Endothelial cell of umbilical vein (primary cell): ENCODE data around the gene GSTA1. TPM values are rescaled to one million over a fixed set of nuclear protein-coding genes. Genes with fewer than 3 reads are reported as not detected.

ENCODE experiments used
- BruUV-seq: library from RNA; stranded (reverse); fragments of 400-500 nt; replicated peaks from 2 replicates; lab custom pipeline; 2021; lab: Mats Ljungman, UMichigan
- CTCF ChIA-PET: fragments of 300-600, 350-600 bp; sonication (Branson Sonifier 250); formaldehyde crosslinking; loops from one replicate; lab custom pipeline; 2021; ENCODE audit warnings: antibody characterized with exemption, inconsistent platforms; lab: Charles Lee
- POLR2A ChIA-PET: fragments of 300-600, 350-600 bp; sonication (Branson Sonifier 250); formaldehyde crosslinking; loops from one replicate; lab custom pipeline; 2021; ENCODE audit warnings: antibody characterized with exemption, inconsistent platforms; lab: Charles Lee
- DNase-seq: peaks from one replicate; pipeline ENCODE4 v3.0.0-alpha.2; 2011; ENCODE audit warnings: low read depth, low spot score
- FAIRE-seq: peaks from 2 replicates; lab custom pipeline; 2011; peaks lifted over from hg19 to GRCh38; lab: Jason Lieb, UNC
- H2AFZ ChIP-seq: 2 replicates; pipeline ENCODE4 v1.6.0; 2012; ENCODE audit warnings: low read depth, low read length, control low read depth, inconsistent platforms
- H3K27ac ChIP-seq: 2 replicates; pipeline ENCODE4 v1.5.1; 2011; ENCODE audit warnings: low read depth, mild to moderate bottlenecking, control low read depth, low read length, moderate library complexity; ENCODE audit not compliant: insufficient read depth
- H3K27me3 ChIP-seq, 2 experiments: 2 replicates each; pipeline versions ENCODE4 v1.6.0 to v1.6.1; 2011; ENCODE audit warnings: low read length in 2 of 2, mixed read lengths in 1 of 2; ENCODE audit not compliant: control insufficient read depth in 2 of 2, insufficient read depth in 2 of 2
- H3K36me3 ChIP-seq, 2 experiments: 2 replicates in 1 of 2; 3 replicates in 1 of 2; pipeline ENCODE4 v1.5.1; 2011; ENCODE audit warnings: low read length in 2 of 2, mild to moderate bottlenecking in 1 of 2, moderate library complexity in 1 of 2; ENCODE audit not compliant: control insufficient read depth in 2 of 2, insufficient read depth in 2 of 2; ENCODE audit errors: extremely low read depth in 1 of 2
- H3K4me1 ChIP-seq: 3 replicates; pipeline ENCODE4 v1.5.1; 2011; ENCODE audit warnings: mild to moderate bottlenecking, low read length; ENCODE audit not compliant: control insufficient read depth, insufficient read depth; ENCODE audit errors: extremely low read depth
- H3K4me2 ChIP-seq: 2 replicates; pipeline ENCODE4 v1.6.1; 2011; ENCODE audit warnings: low read length, control low read depth, mixed read lengths; ENCODE audit not compliant: insufficient read depth
- H3K4me3 ChIP-seq, 3 experiments: fragments of 200-600 bp in 1 of 3; sonication (generic), shearing (Covaris generic) in 1 of 3; replicated peaks in 1 of 3; 2 replicates each; pipeline ENCODE4 v1.5.1; 2011 to 2016; ENCODE audit warnings: control low read depth in 3 of 3, low read length in 3 of 3, mild to moderate bottlenecking in 2 of 3, inconsistent platforms in 1 of 3, low read depth in 1 of 3, moderate library complexity in 1 of 3; ENCODE audit not compliant: insufficient read depth in 1 of 3
- H3K79me2 ChIP-seq: 2 replicates; pipeline ENCODE4 v1.6.0; 2012; ENCODE audit warnings: low read length, inconsistent platforms; ENCODE audit not compliant: control insufficient read depth, insufficient read depth
- H3K9ac ChIP-seq: replicated peaks from 2 replicates; pipeline ENCODE3; 2011; ENCODE audit warnings: low read length, control low read depth; ENCODE audit not compliant: insufficient read depth; ENCODE audit errors: extremely low read depth
- H3K9me1 ChIP-seq: replicated peaks from 3 replicates; pipeline ENCODE4 v1.6.0; 2011; ENCODE audit warnings: mild to moderate bottlenecking, low read length; ENCODE audit not compliant: control insufficient read depth, insufficient read depth; ENCODE audit errors: extremely low read depth
- H3K9me3 ChIP-seq: replicated peaks from 2 replicates; pipeline ENCODE4 v1.5.1; 2012; ENCODE audit warnings: low read length, inconsistent platforms; ENCODE audit not compliant: control insufficient read depth, insufficient read depth
- H4K20me1 ChIP-seq: replicated peaks from 2 replicates; pipeline ENCODE3; 2011; ENCODE audit warnings: mild to moderate bottlenecking, low read length; ENCODE audit not compliant: control insufficient read depth, insufficient read depth; ENCODE audit errors: extremely low read depth
- EZH2 ChIP-seq: IDR thresholded peaks from 2 replicates; pipeline ENCODE4 v1.6.1; 2012; ENCODE audit warnings: borderline replicate concordance, low read depth, mild to moderate bottlenecking, moderate library complexity, low read length, inconsistent platforms; ENCODE audit not compliant: severe bottlenecking
- FOS ChIP-seq: IDR thresholded peaks from 2 replicates; pipeline ENCODE4 v1.6.1; 2011; ENCODE audit warnings: mild to moderate bottlenecking, low read length, moderate library complexity, borderline replicate concordance; ENCODE audit not compliant: insufficient read depth
- GATA2 ChIP-seq: IDR thresholded peaks from 2 replicates; pipeline ENCODE4 v1.7.0; 2011; ENCODE audit warnings: low read depth, mild to moderate bottlenecking, moderate library complexity, mixed read lengths, low read length; ENCODE audit not compliant: insufficient read length, insufficient read depth
- JUN ChIP-seq: IDR thresholded peaks from 2 replicates; pipeline ENCODE4 v1.6.1; 2011; ENCODE audit warnings: borderline replicate concordance, low read depth; ENCODE audit not compliant: insufficient read length, insufficient read depth
- MYC ChIP-seq: IDR thresholded peaks from one replicate; pipeline ENCODE4 v1.6.1; 2011; ENCODE audit warnings: mild to moderate bottlenecking, low read depth, low read length
- POLR2A ChIP-seq: IDR thresholded peaks from 2 replicates; pipeline ENCODE4 v1.6.1; 2012; ENCODE audit warnings: low read depth, mild to moderate bottlenecking, control low read depth, low read length
- POLR2AphosphoS5 ChIP-seq: IDR thresholded peaks from 2 replicates; pipeline ENCODE4 v1.6.1; 2012; ENCODE audit warnings: low read depth, mild to moderate bottlenecking, control low read depth, low read length, moderate library complexity; ENCODE audit not compliant: insufficient read depth
- dilution Hi-C: fragments of 300-500 bp; cut with MboI; formaldehyde crosslinking; loops from one replicate; pipeline ENCODE4 v1.15.0; 2019; ENCODE audit warnings: low sequenced_read_pairs; ENCODE audit not compliant: extremely low pct_ligation_motif_present
- intact Hi-C: fragments of 100-400 bp; cut with micrococcal nuclease; formaldehyde crosslinking; loops from one replicate; pipeline ENCODE4 v1.10.0; 2022
- polyA plus RNA-seq, 4 experiments: library from polyadenylated mRNA; depleted of rRNA in 3 of 4; stranded (reverse) in 3 of 4; unstranded in 1 of 4; fragments of >200 nt; gene quantifications; 2 replicates each; pipeline versions ENCODE4 v1.2.1 to v1.2.3, GENCODE V29; 2011 to 2012; ENCODE audit warnings: missing spikeins in 1 of 4
- total RNA-seq: library from RNA; stranded (reverse); gene quantifications from 2 replicates; pipeline ENCODE4 v1.2.3, GENCODE V29; 2021
- TF ChIP-seq, protein P1 (sequence below), 2 donors: IDR thresholded peaks; 1 replicate in 1 of 2; 2 replicates in 1 of 2; pipeline ENCODE4 v1.5.1; 2011; ENCODE audit warnings: low read length in 2 of 2, mild to moderate bottlenecking in 2 of 2, moderate library complexity in 2 of 2, control low read depth in 1 of 2, inconsistent platforms in 1 of 2, low read depth in 1 of 2; ENCODE audit not compliant: insufficient read depth in 1 of 2; ENCODE audit errors: extremely low read depth in 1 of 2
- TF ChIP-seq, protein P2 (sequence below): IDR thresholded peaks from 2 replicates; pipeline ENCODE4 v1.6.1; 2011; ENCODE audit not compliant: insufficient read depth, insufficient read length

Gene GSTA1
- total and polyA plus RNA-seq, 2 donors (not counting 3 experiments of a cell fraction or from before 2014, with no cell fraction given) = not detected

DNA sequence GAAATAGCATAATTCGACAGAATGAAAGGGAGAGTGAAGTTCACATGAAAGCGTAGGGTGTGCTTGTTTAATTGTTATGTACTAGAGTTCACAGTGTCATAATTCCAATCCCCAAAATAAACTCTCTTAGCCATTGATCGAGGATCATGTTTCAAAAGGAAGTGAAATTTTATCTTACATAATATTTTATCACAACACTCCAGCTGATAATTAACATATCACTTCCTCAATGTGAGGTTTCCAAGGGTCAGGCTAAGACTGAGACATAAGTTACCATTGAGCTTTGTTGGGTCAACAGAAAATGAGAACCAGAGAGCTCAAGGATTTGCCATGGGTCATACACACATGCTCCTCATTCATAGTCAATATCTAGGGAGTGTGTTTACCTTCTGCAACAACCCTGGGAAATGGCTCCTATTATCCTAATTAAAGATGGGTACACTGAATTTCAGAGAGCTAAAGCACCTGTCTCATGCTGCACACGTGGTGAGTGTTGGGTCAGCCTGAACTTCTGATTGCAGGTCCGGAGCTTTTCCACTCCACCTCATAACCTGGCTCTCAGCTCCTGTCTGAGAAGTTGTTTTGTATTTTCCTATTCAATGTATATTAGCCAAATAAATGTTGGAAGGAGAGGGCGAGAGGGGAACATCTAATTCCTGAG lies 43.4 kb downstream of the GSTA1 start:
- Histone ChIP-seq H3K9me3 (no peaks in the 10 kb centered on the region), H3K4me1 (no peaks in the 10 kb centered on the region), H3K36me3 (no peaks in the 10 kb centered on the region), H3K79me2 (no peaks in the 10 kb centered on the region), H3K9me1 (no peaks in the 10 kb centered on the region), H4K20me1 (no peaks in the 10 kb centered on the region), H3K4me3 (no peak overlapping the region), H2AFZ (no peak overlapping the region), H3K27me3 (no peaks in the 10 kb centered on the region), H3K4me2 (no peak overlapping the region), H3K27ac (no peak overlapping the region), H3K9ac (no peak overlapping the region)
- TF ChIP-seq FOS = no peak
- TF ChIP-seq POLR2A = no peak
- no peak for TF ChIP-seq GATA2
- TF ChIP-seq JUN = no peak
- no peak for TF ChIP-seq MYC
- TF ChIP-seq, protein P1, sequence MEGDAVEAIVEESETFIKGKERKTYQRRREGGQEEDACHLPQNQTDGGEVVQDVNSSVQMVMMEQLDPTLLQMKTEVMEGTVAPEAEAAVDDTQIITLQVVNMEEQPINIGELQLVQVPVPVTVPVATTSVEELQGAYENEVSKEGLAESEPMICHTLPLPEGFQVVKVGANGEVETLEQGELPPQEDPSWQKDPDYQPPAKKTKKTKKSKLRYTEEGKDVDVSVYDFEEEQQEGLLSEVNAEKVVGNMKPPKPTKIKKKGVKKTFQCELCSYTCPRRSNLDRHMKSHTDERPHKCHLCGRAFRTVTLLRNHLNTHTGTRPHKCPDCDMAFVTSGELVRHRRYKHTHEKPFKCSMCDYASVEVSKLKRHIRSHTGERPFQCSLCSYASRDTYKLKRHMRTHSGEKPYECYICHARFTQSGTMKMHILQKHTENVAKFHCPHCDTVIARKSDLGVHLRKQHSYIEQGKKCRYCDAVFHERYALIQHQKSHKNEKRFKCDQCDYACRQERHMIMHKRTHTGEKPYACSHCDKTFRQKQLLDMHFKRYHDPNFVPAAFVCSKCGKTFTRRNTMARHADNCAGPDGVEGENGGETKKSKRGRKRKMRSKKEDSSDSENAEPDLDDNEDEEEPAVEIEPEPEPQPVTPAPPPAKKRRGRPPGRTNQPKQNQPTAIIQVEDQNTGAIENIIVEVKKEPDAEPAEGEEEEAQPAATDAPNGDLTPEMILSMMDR (IDR thresholded peaks at IDR 0.05; ENCODE audit: extremely low read depth in 1 of 2, insufficient read depth in 1 of 2, low read depth in 1 of 2, low read length in 2 of 2) = no peak
- TF ChIP-seq, protein P2, sequence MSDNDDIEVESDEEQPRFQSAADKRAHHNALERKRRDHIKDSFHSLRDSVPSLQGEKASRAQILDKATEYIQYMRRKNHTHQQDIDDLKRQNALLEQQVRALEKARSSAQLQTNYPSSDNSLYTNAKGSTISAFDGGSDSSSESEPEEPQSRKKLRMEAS = no peak
- TF ChIP-seq POLR2AphosphoS5 = no peak
- no peak for TF ChIP-seq EZH2
- FAIRE-seq (no peak), DNase-seq (no peak)
- ChIA-PET CTCF (no interaction called here), POLR2A (no interaction called here)
- intact Hi-C loops = no loop called here
- no TSS peak for BruUV-seq
- dilution Hi-C loops = no loop called here
